Stimulated activated CD8-positive, alpha-beta memory T cell treated with anti-CD3 and anti-CD28 coated beads, Interleukin-15, amount 100 ng/mL, for 1 hour (primary cell): Measurements from ENCODE around the gene ASB2.
A peak's percentile ranks its signal among the peaks of the same experiment; 100 is the strongest.

Experiments used
- DNase-seq: peaks from one replicate; pipeline ENCODE4 v3.0.0-alpha.2; 2020; ENCODE audit warnings: low read depth

ASB2 gene

DNA sequence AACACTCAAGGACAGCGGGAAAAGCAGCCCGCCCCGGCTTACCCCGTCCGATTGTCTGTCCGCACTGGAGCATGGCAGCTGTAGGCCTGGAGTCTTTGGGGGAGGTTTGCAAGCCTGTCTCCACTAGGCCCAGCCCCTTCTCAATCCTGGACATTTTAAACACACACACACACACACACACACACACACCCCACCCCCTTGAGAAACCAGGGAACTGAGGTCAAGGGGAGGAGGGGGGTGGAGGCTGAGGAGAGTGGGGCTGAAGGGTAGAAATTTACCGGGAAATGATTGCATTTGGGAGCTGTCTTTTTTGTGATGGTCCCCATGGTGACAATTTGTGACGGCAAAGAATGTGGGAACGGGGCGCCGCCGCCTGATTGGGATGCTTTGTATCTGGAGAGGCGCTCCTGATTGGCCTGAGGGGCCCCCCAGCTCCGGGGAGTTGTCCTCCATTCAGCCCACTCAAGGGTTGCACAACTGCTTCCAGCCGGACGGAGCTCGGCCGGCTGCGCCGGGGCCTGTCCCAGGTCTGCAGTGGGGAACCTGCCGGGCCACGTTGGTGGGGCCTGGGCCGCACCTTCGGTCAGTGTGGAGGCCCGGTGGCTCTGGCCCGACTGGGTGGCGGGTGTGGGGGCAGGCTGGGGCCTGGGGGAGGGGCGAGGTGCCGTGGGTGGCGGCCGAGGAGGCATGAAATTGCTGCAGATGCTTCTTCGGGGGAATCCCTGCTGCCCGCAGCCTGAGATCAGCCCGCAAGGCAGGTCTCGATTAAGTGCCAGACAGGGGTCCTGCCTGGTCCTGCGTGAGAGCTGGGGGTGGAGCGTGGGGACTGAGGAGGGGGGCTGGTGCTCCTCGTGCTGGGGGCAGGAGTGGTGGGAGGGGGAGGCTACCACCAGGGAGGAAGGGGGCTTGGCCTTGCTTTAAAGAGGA, 49.2 kb downstream of the ASB2 start, which contains the start of gene FAM181A:
Gene FAM181A, plus strand, starts transcription at position 472 of the 927 bp plus-strand sequence. CDS start 942 bp downstream, outside the sequence.
- DNase-seq = no peak

DNA sequence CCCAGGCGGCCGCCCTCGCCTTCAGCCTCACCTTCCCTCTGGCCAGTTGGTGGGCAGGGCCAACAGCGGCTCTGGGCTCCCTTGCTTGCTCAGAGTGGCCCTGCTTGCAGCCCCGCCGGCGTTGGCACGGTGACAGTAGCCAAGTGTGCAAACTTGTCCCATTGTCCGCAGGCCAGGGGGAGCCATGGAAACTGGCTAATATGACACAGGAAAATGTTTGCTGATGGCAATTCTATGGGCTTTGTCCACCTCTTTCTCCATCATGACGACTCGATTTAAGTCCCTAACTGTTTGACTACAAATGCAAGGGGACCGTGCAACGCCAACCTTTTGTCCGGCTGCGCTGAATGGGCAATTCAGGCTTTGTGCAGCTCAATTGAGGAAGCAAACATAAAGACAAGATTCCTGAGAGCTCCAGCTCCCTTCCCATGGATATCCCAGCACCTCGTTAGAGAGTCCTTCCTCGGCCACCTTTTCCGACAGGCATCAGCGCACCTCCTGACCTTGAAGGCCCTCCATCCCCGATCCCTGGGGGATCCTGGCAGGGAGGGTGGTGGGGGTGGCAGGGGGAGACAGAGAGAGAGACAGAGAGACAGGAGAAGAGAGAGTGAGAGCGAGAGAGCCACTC, 50.0 kb downstream of the ASB2 start:
- DNase-seq = no peak

DNA sequence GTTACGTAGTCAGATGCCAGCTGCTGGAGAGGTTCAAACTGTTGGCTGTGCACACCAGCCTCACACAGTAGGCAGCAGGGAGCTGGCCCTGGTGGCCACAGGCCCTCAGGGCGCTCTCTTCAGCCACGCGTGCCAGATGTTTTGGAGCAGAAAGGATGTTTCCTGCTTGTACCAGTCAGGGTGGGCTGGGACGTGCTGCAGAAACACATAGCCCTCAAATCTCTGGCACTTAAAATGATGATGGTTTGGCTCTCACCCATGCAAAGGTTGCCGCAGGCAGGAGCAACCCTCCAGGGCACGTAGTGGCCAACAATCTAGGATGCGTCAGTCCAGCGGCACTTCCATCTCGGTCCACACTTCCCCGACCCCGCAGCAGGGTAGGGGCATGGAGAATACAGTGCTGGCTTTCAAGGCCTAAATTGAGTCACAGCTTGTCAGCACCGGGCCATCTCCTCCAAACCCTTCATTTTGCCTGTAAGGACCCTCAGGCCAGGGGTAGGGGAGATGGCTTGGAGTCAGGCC, 50.9 kb downstream of the ASB2 start:
- no peak for DNase-seq

DNA sequence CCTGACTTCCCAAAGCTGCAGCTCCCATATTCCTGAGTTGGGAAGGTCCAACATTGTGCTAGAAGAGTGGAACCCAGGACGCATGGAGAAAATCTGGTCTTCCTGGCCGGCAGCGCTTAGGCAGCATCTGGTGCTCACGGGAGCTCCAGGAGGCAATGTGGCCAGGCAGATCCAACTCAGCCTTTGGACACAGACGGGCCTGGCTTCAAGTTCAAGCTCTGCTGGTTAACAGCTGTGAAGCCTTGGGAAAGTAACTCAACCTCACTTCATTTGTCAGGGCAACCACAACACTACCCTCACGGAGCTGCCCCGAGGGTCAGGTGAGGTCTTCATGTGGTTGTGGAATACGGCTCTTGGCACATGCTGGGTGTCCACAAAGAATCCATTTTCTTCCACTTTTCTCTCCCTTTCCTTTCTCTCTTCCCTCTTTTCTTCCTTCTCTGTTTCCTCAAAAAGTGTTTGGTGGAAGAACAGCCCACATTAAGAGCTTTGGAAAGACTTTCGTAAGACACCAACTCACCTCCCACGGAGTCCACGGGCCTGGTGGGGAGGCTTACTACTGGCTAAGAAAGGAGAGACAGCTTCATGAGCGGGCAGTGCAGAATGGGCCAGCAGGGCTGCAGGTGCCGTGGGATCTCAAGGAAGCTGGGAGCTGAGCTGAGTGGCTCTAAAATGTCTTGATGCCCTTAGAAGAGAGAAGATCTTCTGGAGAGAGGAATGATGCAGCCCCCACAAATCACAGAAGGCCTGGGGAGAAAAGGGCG, 51.6 kb downstream of the ASB2 start:
- DNase-seq = no peak

DNA sequence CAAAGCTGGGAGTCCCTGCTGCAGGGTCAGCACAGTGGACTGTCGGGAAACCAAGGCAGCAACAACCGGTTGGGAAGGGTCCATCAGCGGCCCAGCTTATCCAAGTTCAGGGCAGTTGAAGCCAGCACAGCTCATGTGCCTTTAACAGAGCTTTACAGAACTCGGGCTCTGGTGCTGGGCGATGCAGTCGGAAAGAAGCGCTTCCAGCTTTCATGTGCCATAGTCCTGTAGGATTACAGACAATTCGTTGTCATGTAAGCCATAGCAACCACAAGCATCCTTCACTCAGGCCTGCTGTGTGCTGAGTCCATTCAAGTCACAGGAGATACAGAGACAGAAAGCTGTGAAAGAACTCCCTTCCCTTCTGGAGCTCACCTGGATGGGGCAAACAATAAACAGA, 52.7 kb downstream of the ASB2 start:
- no peak for DNase-seq

DNA sequence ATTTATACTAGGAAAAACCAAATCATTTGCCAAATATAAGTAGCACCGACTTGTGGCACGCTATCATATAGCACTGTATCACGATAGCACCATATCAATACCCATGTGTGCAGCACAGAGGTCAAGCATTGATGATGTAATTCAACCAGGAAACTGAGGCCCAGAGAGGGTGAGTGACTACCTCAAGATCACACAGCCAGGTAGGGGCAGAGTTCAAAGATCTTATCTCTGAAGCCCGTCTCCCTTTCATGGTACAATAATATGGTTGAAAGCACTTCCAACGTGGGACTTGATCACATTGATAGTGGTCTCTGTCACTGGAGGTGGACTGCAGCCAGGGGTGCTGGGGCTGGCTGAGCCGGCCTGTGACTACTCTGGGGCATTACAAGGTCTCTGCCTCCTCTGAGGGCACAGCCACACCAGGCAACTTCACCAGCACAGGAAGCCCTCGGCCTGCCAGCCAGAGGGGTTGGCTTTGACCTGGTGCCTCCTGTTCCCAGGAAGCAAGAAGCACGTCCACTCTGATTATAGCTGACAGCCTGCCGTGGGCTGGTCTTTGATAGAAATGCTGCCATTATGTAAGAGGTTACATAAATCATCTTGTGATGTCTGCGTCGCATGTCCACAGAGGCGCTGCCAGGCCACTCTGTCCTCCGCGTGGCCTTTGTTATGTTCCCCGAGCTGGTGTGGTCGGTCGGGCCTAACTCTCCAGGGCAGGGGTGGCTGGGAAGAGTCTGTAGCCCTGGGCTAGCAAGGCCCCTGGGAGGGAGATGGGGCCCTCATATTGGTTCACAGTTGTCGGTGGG, 55.2 kb downstream of the ASB2 start:
- no peak for DNase-seq

DNA sequence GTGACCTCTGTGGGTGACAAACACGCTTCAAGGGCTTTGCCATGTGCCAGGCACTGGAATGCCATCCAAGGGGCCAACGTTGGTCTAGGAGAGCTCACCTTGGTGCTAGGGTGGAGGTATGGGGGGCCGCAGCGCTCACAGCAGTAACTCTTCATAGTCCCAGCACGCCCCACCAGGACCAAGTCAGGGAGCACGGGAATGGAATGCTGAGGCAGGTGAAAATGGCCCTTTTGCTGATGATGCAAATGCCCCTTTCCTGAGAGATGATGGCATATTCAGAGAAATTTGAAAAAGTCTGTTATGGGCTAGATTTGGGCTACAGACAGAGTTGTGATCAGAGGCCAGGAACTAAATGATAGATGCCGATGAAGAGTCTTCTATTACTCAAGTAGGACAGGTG, 59.2 kb downstream of the ASB2 start:
- DNase-seq = no peak

DNA sequence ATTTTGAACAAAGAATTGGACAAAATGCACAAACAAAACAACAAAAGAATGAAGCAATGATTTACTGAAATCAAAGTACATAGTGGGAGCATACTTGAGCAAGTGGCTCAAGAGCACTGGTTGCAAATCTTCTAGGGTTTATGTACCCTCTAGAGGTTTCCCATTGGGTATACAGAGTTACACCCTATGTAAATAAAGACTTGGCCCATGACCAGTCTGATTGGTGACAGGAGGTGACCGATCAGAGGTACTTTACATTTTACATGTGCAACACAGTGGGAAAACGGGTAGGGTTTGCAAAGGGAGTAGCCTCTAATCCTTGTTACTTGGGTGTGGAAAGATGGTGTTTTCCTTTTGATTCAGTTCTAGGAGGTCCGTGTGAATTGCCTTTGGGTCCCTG, 59.9 kb downstream of the ASB2 start:
- no peak for DNase-seq

DNA sequence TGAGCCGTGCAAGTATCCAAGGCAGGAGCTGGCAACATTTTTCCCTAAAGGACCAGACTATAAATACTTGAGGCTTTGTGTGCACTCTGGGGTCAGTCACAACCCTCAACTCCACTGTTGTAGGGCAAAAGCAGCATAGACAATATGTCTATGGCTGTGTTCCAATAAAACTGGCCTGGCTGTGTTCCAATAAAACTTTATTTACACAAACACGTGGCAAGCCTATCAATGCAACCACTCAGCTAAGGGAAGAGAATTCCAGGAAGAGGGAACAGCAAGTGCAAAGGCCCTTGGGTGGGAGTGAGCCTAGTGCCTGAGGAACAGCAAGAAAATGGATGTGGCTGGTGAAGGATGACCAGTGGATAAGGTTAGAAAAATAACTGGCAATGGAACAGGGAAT, 60.6 kb downstream of the ASB2 start:
- no peak for DNase-seq

DNA sequence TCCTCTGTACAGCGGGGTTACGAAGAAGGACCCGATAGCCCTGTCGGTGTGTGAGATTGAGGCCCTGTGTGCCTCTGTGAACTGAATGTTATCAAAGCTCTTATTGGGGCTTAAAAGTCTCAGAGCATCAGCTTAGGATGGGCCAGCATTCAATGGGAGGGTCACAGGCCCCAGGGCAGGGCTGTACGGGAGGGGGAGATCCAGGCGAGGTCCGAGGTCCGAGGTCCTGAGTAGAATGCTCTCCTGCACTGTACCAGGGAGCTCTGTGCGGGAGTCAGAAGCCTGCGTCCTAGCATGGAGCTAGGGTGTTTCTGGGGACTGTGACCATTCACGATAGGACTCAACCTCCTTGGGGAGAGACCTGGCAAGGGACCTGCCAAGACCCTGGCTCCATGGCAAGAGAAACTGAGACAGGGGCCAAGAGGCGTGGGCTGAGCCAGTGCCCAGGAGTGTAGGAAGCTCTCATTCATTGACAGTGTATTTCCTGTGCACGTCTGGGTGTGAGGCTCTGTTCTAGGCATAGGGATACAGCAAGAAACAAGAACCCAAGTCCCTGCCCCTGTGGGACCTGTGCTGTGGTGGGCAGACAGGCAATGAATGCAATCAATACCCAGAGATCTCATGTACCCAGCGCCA, 61.2 kb downstream of the ASB2 start:
- DNase-seq = no peak

DNA sequence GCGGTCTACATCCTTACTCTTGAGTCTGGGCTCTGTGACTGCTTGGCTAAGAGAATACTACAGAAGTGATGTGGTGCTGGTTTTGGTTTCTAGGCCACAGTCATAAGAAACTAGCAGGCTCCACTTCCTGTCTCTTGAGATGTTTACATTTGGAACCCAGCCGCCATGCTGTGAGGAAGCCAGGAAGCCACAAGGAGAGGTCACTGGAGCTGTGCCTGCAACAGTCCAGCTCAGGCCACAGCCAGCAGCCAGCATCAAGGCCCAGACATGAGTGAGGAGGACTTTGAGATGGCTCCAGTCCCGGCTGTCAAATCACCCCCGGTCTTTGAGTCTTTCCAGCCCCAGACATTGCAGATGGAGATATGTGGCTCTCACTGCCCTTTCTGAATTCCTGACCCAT, 62.1 kb downstream of the ASB2 start:
- DNase-seq = no peak

DNA sequence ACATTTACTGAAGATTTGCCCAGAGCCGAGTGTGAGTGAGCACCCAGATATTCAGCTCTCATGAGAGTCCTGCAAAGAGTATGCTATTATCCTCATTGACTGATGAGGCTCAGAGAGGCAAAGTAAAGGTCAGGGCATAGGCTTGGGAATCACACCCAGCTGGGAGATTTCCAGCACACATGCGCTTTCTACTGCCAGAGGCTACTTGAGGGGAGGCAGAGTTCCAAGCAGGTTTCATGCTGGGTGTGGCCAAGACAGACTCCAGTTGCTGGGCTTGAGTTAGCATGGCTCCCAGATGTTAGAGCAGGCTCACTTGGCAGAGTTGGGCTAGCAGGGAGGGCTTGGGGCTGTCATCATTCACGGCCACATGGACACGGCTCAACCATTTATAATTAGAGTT, 63.6 kb downstream of the ASB2 start:
- no peak for DNase-seq

DNA sequence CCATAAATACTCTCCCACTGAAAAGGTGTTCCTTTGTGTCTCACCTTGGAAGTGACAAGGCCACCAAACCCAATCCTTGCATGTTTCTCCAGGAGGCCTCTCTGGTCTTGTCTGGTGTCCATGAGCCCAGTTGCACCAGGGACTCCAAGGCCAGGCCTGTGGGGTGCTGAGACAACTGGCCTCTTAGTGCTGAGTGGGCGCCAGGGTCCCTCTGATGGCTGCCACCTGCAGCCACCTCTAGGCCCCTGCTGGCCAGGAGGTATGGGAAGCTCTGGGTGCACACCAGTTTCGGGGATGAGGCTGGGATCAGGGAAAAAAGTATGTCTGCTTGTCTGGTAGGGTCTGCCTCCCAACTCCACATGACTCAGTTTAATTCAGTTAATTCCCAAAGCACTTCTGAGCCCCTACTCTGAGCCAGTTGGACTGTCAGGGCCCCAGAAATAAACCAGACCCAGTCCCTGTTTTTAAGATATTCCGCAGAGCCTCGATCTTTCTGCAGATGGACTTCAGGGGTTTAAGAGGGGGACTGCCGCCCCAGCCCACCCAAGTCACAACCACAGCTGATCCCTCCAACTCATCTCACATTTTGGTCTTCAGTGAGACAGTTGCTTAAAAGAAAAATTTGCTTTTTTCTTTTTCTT, 64.3 kb downstream of the ASB2 start:
- DNase-seq = no peak

DNA sequence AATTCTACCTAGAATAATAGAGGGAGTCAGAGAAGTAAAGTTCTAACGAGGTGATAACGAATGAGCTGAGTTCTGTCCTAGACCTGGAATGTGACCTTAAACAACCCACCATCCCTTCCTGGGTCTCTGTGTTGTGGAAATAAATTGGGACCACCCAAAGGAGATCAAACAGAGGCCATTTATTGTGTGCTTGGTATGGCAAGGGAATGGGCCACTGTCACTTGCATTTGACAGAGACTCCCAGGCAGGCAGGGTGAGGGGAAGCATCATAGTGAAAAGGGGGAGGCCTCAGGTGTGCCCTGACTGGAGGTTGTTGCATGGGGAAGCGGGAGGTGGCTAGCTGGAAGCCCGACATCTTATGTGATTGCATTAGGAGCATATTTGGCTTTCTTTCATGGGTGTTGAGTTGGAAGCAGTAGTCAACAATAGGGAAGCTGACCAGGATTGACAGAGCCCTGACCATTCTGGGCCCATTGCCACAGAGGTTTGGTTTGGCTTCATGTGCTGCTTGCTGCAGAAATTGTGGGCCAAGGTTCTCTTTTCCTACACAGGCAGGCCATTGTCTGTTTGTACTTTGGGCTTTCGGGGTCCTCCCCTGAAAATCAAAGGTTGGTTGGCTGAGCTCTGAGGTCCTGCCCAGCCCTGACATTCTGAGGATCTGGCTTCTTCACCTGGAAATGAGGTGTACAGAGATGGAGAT, 66.8 kb downstream of the ASB2 start:
- no peak for DNase-seq

DNA sequence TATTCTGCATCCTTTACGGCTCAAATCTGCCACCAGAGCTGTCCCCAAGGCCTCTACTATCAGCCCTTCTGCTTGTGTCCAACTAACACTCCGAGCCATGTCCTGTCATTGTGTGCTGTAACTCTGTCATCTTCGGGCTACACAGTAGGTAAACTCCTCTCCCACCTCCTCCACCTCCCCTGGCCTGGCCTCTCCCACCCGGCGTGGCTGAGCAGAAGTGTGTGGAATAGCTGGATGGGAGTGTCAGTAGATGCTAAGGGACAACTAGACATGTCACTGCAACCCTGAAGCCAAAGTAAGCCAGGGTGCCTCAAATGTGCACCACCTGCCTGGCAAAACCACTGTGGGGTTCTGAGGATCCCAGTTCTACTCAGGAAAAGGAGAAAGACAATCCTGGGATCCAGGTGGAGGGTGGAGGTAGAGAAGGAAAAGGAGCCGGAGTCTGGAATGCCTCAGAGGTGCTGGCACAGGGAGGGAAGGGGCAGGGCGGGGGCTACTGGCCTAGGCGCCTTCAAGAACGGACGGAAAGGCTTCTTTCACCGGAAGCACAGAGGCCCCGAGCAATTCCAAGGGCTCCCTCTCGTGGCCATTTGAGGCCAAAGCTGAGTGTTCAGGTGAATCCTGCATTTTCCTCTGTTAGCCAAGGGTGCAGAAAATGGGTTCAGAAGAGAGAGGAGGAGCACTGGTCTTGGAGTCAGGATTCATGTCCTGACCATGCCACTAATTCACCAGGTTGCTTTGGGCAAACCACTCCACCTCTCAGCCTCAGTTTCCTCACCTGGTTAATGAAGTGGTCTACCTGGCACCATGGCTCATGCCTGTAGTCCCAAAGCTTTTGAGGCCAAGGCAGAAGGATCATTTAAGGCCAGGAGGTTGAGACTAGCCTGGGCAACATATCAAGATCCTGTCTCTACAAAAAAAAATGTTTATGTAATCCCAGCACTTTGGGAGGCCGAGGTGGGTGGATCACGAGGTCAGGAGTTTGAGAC, 69.7 kb downstream of the ASB2 start:
- peak; percentile 11 for DNase-seq

DNA sequence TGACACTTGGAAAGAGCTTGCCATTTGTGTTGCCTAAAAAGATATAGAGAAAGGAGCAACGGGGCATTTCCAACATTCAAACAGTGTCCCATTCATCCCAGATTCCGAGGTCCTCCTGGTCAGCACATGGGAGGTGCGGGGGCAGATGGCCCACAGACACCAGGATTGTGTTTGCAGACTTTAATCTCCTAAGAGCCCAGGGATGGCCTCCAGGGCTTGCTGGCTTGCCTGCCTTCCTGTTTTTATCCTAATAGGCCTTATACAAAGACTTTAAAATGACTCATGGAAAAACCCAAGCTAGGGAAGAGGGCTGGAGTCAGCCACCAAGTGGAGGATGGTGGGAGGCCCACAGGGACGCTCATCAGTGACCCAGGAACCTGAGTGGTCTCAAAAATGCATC, 70.7 kb downstream of the ASB2 start:
- no peak for DNase-seq

DNA sequence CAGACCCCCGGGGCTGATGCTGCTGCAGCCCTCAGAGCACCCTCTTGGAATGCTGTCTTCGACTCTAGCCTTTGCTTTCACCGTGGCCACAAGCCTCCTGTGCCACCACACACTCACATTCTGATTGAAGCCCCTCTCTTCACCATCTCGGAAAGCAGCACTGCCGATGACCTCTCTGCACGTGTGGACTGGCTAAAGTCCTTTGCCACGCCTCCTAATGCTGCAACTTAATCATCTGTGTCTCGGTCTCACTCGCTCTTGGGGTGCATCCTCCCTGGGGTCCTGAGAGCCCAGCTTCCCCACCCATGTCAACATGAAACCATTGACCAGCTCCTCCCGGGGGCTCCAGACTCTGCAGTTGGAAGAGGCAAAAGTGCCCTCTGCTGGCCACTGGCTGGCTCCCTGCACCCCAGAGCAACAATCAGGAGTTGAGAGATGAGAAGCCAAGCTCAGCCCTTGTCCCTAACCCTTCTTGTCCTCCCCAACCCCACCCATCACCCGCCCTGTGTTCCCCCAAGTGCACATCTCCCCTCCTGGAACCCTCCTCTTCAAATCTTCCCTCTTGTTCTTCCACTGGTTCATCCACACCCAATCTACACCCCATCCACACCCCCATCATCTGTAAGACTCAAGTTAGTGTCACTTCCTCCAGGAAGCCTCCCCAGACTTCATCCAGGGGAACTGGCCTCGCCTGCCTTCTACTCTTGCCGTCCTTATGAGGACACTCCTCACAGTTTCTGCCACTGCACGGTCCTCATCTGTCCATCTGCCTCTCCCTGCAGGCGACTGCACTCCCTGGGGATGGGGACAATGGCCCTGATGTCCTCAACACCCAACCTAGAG, 72.8 kb downstream of the ASB2 start:
- no peak for DNase-seq
